ENCODE results near the gene GALNT10.

The GALNT10 gene

DNA sequence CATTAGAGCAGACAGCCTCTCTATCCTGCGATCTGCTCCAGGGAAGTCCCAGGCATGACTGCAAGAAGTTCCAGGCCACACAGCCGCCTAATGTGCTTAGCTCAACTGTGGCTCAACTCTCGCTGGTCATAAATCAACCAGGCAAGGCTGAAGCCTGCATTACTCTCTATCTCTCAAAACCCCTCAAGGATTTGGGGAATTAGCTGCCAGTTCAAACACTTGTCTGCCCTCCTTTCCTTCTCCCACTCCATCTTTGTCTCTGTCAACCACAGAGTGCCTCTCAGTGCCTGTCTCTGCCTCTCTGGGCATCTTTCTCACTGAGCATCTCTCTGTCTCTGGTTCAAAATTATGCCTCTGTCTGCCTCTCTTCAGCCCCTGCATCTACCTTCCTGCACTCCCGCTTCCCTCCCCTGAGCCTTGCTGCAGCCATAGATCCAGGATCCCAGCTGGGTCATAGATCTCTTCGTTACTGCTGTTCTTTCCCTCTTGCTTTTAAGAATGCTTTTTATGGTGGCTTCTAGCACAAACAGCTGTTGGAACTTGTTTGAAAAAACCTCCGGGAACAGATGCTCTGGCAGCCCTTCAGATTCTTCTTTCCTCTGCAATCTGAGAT, 27.9 kb upstream of the GALNT10 start:
- Histone ChIP-seq H3K27ac (ENCODE audit: low read depth, low read length) (no peak overlapping the region), H3K9ac (ENCODE audit: low read depth, low read length) (no peak overlapping the region), H3K9me3 (ENCODE audit: control insufficient read depth, insufficient read depth, low read length) (no peaks in the 10 kb centered on the region), H3K4me3 (ENCODE audit: low read depth, low read length) (no peak overlapping the region), H3K4me1 (ENCODE audit: control insufficient read depth, insufficient read depth, low read length) (peaks cover 29% of the 10 kb centered on the region), H3K36me3 (ENCODE audit: control insufficient read depth, insufficient read depth, low read length) (no peaks in the 10 kb centered on the region), H3K27me3 (ENCODE audit: control insufficient read depth, insufficient read depth, low read length) (no peaks in the 10 kb centered on the region)

DNA sequence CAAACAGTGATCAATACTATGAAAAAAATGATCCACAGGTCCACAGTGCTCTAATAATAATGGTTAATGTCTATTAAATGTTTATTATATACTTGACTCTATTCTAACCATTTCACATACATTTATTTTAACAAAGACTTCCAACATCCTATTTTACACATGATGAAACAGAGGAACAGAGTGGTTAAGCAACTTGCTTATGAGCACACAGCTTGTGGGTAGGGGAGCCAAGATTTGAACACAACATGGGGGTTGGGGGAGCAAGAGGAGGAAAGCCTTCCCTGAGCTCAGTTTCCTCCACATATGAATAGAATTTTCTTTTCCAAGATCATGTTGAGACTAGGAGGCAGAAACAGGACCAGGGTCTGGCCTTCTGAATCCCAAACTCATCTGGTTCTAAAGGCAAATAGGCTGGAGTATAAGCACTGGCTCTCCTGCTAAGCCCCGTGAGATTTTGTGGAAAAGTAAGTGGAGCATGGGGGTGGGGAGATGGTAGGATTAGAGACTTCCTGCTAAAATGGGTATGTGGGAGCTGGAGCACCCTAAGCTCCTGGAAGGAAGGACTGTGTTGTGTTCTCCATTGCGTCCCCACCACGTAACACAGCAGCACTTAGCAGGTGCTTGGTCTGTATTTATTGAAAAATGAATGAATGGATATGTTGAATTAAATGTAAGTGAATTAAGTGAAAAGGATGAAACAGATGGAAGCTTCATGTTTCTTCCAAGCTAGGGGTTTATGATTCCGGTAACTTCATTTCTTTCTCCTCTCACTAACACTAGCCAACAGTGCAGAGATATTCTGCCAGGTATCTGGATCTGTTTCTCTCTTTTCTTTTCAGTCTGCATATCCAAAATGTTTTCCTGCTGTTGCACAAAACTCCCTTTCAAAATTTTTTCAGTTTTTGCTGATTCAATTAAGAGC, 26.9 kb upstream of the GALNT10 start:
- no peak overlapping the region for H3K9ac ChIP-seq (ENCODE audit: low read depth, low read length)
- H3K4me1 ChIP-seq (ENCODE audit: control insufficient read depth, insufficient read depth, low read length): peaks cover 39% of the 10 kb centered on the region
- H3K27me3 ChIP-seq (ENCODE audit: control insufficient read depth, insufficient read depth, low read length): no peaks in the 10 kb centered on the region
- H3K36me3 ChIP-seq (ENCODE audit: control insufficient read depth, insufficient read depth, low read length): no peaks in the 10 kb centered on the region
- no peak overlapping the region for H3K27ac ChIP-seq (ENCODE audit: low read depth, low read length)
- no peak overlapping the region for H3K4me3 ChIP-seq (ENCODE audit: low read depth, low read length)
- H3K9me3 ChIP-seq (ENCODE audit: control insufficient read depth, insufficient read depth, low read length): no peaks in the 10 kb centered on the region

GRCh38 chr5:154164249-154164581, 26.3 kb upstream of the GALNT10 start:
- no peak overlapping the region for H3K4me3 ChIP-seq (ENCODE audit: low read depth, low read length)

DNA sequence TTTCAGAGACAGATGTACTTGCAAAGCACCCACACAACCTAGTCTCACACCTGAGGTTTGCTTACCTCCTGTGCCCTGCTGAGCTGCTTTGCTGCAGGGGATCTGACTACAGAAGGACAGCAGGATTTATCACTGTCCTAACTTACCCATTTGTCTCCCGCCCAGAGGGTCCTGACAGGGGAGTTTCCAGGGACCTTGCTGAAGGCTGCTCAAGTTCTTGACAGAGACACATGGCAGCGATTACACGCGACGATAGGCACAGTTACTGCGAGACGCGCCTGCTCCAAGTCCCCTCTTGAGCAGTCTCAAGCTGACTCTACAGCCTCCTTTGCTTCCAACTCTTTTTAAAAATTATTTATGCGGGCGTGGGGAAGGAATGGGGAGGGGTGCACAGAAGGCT, 24.6 kb upstream of the GALNT10 start:
- peaks cover 40% of the 10 kb centered on the region for H3K4me1 ChIP-seq (ENCODE audit: control insufficient read depth, insufficient read depth, low read length)
- no peak overlapping the region for H3K9ac ChIP-seq (ENCODE audit: low read depth, low read length)
- no peaks in the 10 kb centered on the region for H3K27me3 ChIP-seq (ENCODE audit: control insufficient read depth, insufficient read depth, low read length)
- H3K36me3 ChIP-seq (ENCODE audit: control insufficient read depth, insufficient read depth, low read length): no peaks in the 10 kb centered on the region
- H3K9me3 ChIP-seq (ENCODE audit: control insufficient read depth, insufficient read depth, low read length): no peaks in the 10 kb centered on the region
- H3K4me3 ChIP-seq (ENCODE audit: low read depth, low read length): no peak overlapping the region
- peak overlapping the region; percentile 16 for H3K27ac ChIP-seq (ENCODE audit: low read depth, low read length)

More at GRCh38 chr5:154164249-154164581, 26.3 kb upstream of the GALNT10 start:
- Histone ChIP-seq H3K9me3 (ENCODE audit: control insufficient read depth, insufficient read depth, low read length) (no peaks in the 10 kb centered on the region), H3K27ac (ENCODE audit: low read depth, low read length) (no peak overlapping the region), H3K36me3 (ENCODE audit: control insufficient read depth, insufficient read depth, low read length) (no peaks in the 10 kb centered on the region), H3K27me3 (ENCODE audit: control insufficient read depth, insufficient read depth, low read length) (no peaks in the 10 kb centered on the region), H3K9ac (ENCODE audit: low read depth, low read length) (no peak overlapping the region), H3K4me1 (ENCODE audit: control insufficient read depth, insufficient read depth, low read length) (peaks cover 40% of the 10 kb centered on the region)

GRCh38 chr5:154166901-154167791, 23.4 kb upstream of the GALNT10 start:
- H3K9ac ChIP-seq (ENCODE audit: low read depth, low read length): no peak overlapping the region

DNA sequence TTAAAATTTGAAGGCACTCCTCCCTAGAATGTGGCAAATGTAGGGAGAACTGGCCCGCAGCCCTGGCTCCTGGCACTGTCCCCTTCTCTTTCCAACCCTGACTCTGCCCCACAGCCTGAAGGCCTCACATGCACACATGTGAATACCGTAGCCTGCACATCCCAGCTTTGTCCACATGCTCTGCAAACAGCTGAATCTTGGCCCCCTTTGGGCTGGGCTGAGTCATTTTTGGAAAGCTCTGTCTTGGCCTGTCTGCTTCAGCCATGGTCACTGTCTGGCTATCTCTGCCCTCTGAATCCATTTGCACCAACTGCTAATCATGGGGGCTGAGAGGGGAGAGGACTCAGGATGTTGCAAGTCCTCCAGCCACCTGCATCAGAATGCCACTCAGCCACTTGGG, 22.1 kb upstream of the GALNT10 start:
- Histone ChIP-seq H3K9ac (ENCODE audit: low read depth, low read length) (no peak overlapping the region), H3K9me3 (ENCODE audit: control insufficient read depth, insufficient read depth, low read length) (no peaks in the 10 kb centered on the region), H3K36me3 (ENCODE audit: control insufficient read depth, insufficient read depth, low read length) (no peaks in the 10 kb centered on the region), H3K4me1 (ENCODE audit: control insufficient read depth, insufficient read depth, low read length) (peaks cover 40% of the 10 kb centered on the region), H3K27me3 (ENCODE audit: control insufficient read depth, insufficient read depth, low read length) (no peaks in the 10 kb centered on the region), H3K4me3 (ENCODE audit: low read depth, low read length) (no peak overlapping the region), H3K27ac (ENCODE audit: low read depth, low read length) (no peak overlapping the region)

More at GRCh38 chr5:154166901-154167791, 23.4 kb upstream of the GALNT10 start:
- peaks cover 40% of the 10 kb centered on the region for H3K4me1 ChIP-seq (ENCODE audit: control insufficient read depth, insufficient read depth, low read length)
- H3K27me3 ChIP-seq (ENCODE audit: control insufficient read depth, insufficient read depth, low read length): no peaks in the 10 kb centered on the region
- no peaks in the 10 kb centered on the region for H3K9me3 ChIP-seq (ENCODE audit: control insufficient read depth, insufficient read depth, low read length)
- H3K36me3 ChIP-seq (ENCODE audit: control insufficient read depth, insufficient read depth, low read length): no peaks in the 10 kb centered on the region
- peak overlapping the region; percentile 33 for H3K4me3 ChIP-seq (ENCODE audit: low read depth, low read length)
- peak overlapping the region; percentile 40 for H3K27ac ChIP-seq (ENCODE audit: low read depth, low read length)

- Histone ChIP-seq H3K9ac (ENCODE audit: low read depth, low read length) (no peak overlapping the region), H3K9me3 (ENCODE audit: control insufficient read depth, insufficient read depth, low read length) (no peaks in the 10 kb centered on the region), H3K27me3 (ENCODE audit: control insufficient read depth, insufficient read depth, low read length) (no peaks in the 10 kb centered on the region), H3K4me1 (ENCODE audit: control insufficient read depth, insufficient read depth, low read length) (peaks cover 10% of the 10 kb centered on the region), H3K4me3 (ENCODE audit: low read depth, low read length) (no peak overlapping the region), H3K36me3 (ENCODE audit: control insufficient read depth, insufficient read depth, low read length) (no peaks in the 10 kb centered on the region), H3K27ac (ENCODE audit: low read depth, low read length) (no peak overlapping the region)
Observed at GRCh38 chr5:154172785-154173184, 17.7 kb upstream of the GALNT10 start.

GRCh38 chr5:154174091-154174490, 16.4 kb upstream of the GALNT10 start:
- no peak overlapping the region for H3K9ac ChIP-seq (ENCODE audit: low read depth, low read length)
- no peaks in the 10 kb centered on the region for H3K9me3 ChIP-seq (ENCODE audit: control insufficient read depth, insufficient read depth, low read length)
- no peaks in the 10 kb centered on the region for H3K27me3 ChIP-seq (ENCODE audit: control insufficient read depth, insufficient read depth, low read length)
- no peaks in the 10 kb centered on the region for H3K36me3 ChIP-seq (ENCODE audit: control insufficient read depth, insufficient read depth, low read length)
- H3K4me1 ChIP-seq (ENCODE audit: control insufficient read depth, insufficient read depth, low read length): no peaks in the 10 kb centered on the region
- H3K27ac ChIP-seq (ENCODE audit: low read depth, low read length): no peak overlapping the region
- no peak overlapping the region for H3K4me3 ChIP-seq (ENCODE audit: low read depth, low read length)

- Histone ChIP-seq H3K4me3 (ENCODE audit: low read depth, low read length) (no peak overlapping the region), H3K9ac (ENCODE audit: low read depth, low read length) (no peak overlapping the region), H3K4me1 (ENCODE audit: control insufficient read depth, insufficient read depth, low read length) (peaks cover 7% of the 10 kb centered on the region; the same call in 1 of the 2 replicates), H3K27ac (ENCODE audit: low read depth, low read length) (no peak overlapping the region), H3K9me3 (ENCODE audit: control insufficient read depth, insufficient read depth, low read length) (no peaks in the 10 kb centered on the region), H3K36me3 (ENCODE audit: control insufficient read depth, insufficient read depth, low read length) (no peaks in the 10 kb centered on the region), H3K27me3 (ENCODE audit: control insufficient read depth, insufficient read depth, low read length) (no peaks in the 10 kb centered on the region)
Observed at GRCh38 chr5:154176181-154176580, 14.4 kb upstream of the GALNT10 start.

GRCh38 chr5:154178661-154179060, 11.9 kb upstream of the GALNT10 start:
- no peak overlapping the region for H3K27ac ChIP-seq (ENCODE audit: low read depth, low read length)

More at GRCh38 chr5:154178661-154179060, 11.9 kb upstream of the GALNT10 start:
- no peaks in the 10 kb centered on the region for H3K36me3 ChIP-seq (ENCODE audit: control insufficient read depth, insufficient read depth, low read length)
- peaks cover 11% of the 10 kb centered on the region; the same call in 1 of the 2 replicates for H3K4me1 ChIP-seq (ENCODE audit: control insufficient read depth, insufficient read depth, low read length)
- H3K9me3 ChIP-seq (ENCODE audit: control insufficient read depth, insufficient read depth, low read length): no peaks in the 10 kb centered on the region
- H3K9ac ChIP-seq (ENCODE audit: low read depth, low read length): no peak overlapping the region
- no peak overlapping the region for H3K4me3 ChIP-seq (ENCODE audit: low read depth, low read length)
- H3K27me3 ChIP-seq (ENCODE audit: control insufficient read depth, insufficient read depth, low read length): no peaks in the 10 kb centered on the region
